GM12873 (cell line): ENCODE data around the gene LGALS3BP.

ENCODE experiments used
- CTCF ChIP-seq: IDR thresholded peaks from 2 replicates; pipeline ENCODE4 v1.5.1; 2012; ENCODE audit warnings: low read depth, mild to moderate bottlenecking, moderate library complexity, low read length, control low read depth; ENCODE audit not compliant: insufficient read depth; ENCODE audit errors: missing control alignments

LGALS3BP gene

GRCh38 chr17:79024901-79025737, 45.4 kb upstream of the LGALS3BP start:
- no peak for TF ChIP-seq CTCF

- no peak for TF ChIP-seq CTCF
Measured at GRCh38 chr17:79023886-79024771, 44.4 kb upstream of the LGALS3BP start, which contains the start of gene C1QTNF1. Gene C1QTNF1, plus strand, starts transcription at chr17:79024169. Its CDS starts 19,800 bp downstream, at chr17:79043969.

GRCh38 chr17:79023180-79023705, 43.5 kb upstream of the LGALS3BP start:
- no peak for TF ChIP-seq CTCF

GRCh38 chr17:79022507-79022991, 42.8 kb upstream of the LGALS3BP start:
- TF ChIP-seq CTCF = no peak

- TF ChIP-seq CTCF = no peak
Measured at GRCh38 chr17:79020631-79021301, 41.0 kb upstream of the LGALS3BP start.

- TF ChIP-seq CTCF = peak; percentile 55
Measured at GRCh38 chr17:79019632-79020584, 40.2 kb upstream of the LGALS3BP start.
